Spleen (tissue), 11 donors: ENCODE results near the gene SNRNP200. TPM values are rescaled to one million over a fixed set of nuclear protein-coding genes. Genes with fewer than 3 reads are reported as not detected.

ENCODE experiments used
- DNase-seq: peaks from one replicate; pipeline ENCODE4 v3.0.0-alpha.2; 2020
- H3K27ac ChIP-seq, 8 donors: fragments of 200-600 bp; sonication (generic) in 7 of 8; 1 replicate in 4 of 8; 2 replicates in 4 of 8; pipeline versions ENCODE4 v1.5.0 to v1.8.0; 2016 to 2021; ENCODE audit warnings: inconsistent platforms in 4 of 8, mild to moderate bottlenecking in 4 of 8, moderate library complexity in 1 of 8
- H3K27me3 ChIP-seq, 7 donors: fragments of 200-600 bp; sonication (generic) in 6 of 7; replicated peaks in 1 of 7; 1 replicate in 4 of 7; 2 replicates in 3 of 7; pipeline versions ENCODE4 v1.5.0 to v1.8.0; 2016 to 2021; ENCODE audit warnings: inconsistent platforms in 3 of 7, mild to moderate bottlenecking in 1 of 7
- H3K36me3 ChIP-seq, 6 donors: fragments of 200-600 bp; sonication (generic) in 5 of 6; 1 replicate in 4 of 6; 2 replicates in 2 of 6; pipeline versions ENCODE4 v1.5.0 to v1.8.0; 2016 to 2021; ENCODE audit warnings: inconsistent platforms in 2 of 6
- H3K4me1 ChIP-seq, 6 donors: fragments of 200-600 bp; sonication (generic) in 5 of 6; 1 replicate in 3 of 6; 2 replicates in 3 of 6; pipeline versions ENCODE4 v1.5.0 to v1.8.0; 2016 to 2021; ENCODE audit warnings: inconsistent platforms in 3 of 6
- H3K4me3 ChIP-seq, 8 donors: fragments of 200-600 bp; sonication (generic) in 7 of 8; 1 replicate in 4 of 8; 2 replicates in 4 of 8; pipeline versions ENCODE4 v1.5.0 to v1.8.0; 2016 to 2021; ENCODE audit warnings: inconsistent platforms in 4 of 8, mild to moderate bottlenecking in 4 of 8, moderate library complexity in 2 of 8
- H3K9me3 ChIP-seq, 8 donors: fragments of 200-600 bp; sonication (generic) in 7 of 8; 1 replicate in 4 of 8; 2 replicates in 4 of 8; pipeline versions ENCODE4 v1.5.0 to v1.8.0; 2016 to 2021; ENCODE audit warnings: inconsistent platforms in 4 of 8
- POLR2A ChIP-seq, 3 donors: fragments of 450-650 bp; IDR thresholded peaks; one replicate each; pipeline ENCODE4 v1.5.1; 2017; ENCODE audit warnings: antibody characterized with exemption in 3 of 3, mild to moderate bottlenecking in 1 of 3
- POLR2AphosphoS5 ChIP-seq, 3 donors: sonication (generic); formaldehyde crosslinking; IDR thresholded peaks; one replicate each; pipeline ENCODE4 v1.5.1; 2017; ENCODE audit warnings: antibody characterized with exemption in 3 of 3
- WGBS, 5 donors: extraction: QIAGEN DNeasy Blood & Tissue Kit in 3 of 5; methylation state at CpG; one replicate each; pipeline versions ENCODE4 v1.1.5 to v1.1.7; 2013 to 2018; 5-methylcytosine and 5-hydroxymethylcytosine counted together
- intact Hi-C: fragments of 100-400 bp; cut with DNase I; formaldehyde crosslinking; loops from one replicate; pipeline ENCODE4 v1.15.0; 2023; ENCODE audit warnings: low total_unique reads
- polyA plus RNA-seq, 3 donors: library from polyadenylated mRNA; stranded (reverse); fragments of 200-250 nt; gene quantifications; one replicate each; pipeline ENCODE4 v1.2.1, GENCODE V29; 2013
- total RNA-seq, 7 donors: library from RNA; depleted of rRNA in 3 of 7; stranded (reverse); fragments of >200 nt in 3 of 7; fragmentation: NEBNext Ultra II Directional in 4 of 7; extraction: Animal tissue kit (Norgen Biotek cat#: 25700) in 4 of 7; gene quantifications; one replicate each; pipeline versions ENCODE4 v1.1.0 to v1.2.1, GENCODE V29; 2016 to 2021
- TF ChIP-seq, protein P1 (sequence below), 11 experiments: fragments of 200-600 bp in 7 of 11; fragments of 450-650 bp in 4 of 11; sonication (generic) in 4 of 11; IDR thresholded peaks in 8 of 11; conservative IDR thresholded peaks in 3 of 11; 1 replicate in 7 of 11; 2 replicates in 4 of 11; pipeline versions ENCODE4 v1.4.0 to v1.8.0; 2016 to 2021; ENCODE audit warnings: antibody characterized with exemption in 11 of 11, inconsistent platforms in 4 of 11, mild to moderate bottlenecking in 1 of 11
- donor health status: healthy with polysubstance abuse.
- donor health status: DM: no; HTN: no; CAD: no; lungs with moderate emphysema.
- donor health status: DM: no; HTN: no; CAD: no.
- donor health status: Bipolar disorder and iron deficiency.
- donor health status: healthy.
- donor health status: DM: no; HTN: no; CAD: no.
- donor health status: DM: yes; HTN: yes; CAD: no.

The SNRNP200 gene
- total and polyA plus RNA-seq, 10 donors, result 60.5 to 139 (median 118) TPM

DNA sequence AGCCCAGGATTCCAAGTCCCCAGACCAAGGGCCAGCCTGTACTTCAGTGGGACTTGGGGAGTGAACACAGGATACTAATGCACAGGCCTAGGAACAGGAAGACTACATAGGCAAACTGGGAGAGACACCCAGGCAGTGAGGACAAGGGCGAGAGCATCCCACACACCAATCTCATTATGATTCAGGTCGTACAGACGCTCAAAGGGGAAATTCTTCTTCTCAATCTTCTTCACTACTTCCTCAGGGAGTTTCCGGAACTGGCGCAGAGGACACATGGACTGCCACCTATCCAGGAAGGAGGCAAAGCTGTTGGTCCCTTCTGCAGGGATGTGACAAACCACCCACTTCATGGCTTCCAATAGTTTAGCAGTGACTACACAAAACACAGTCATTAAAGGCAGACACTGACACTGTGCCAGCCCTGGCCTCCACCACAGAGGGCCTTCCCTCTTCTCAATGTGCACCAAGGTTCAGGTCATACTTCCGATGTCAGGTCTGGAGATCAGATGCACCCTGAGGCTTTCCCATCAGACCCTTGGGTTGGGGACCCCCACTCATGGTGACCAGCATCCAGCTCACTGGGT lies 18.0 kb downstream of the SNRNP200 start:
- DNase-seq, result no peak
- peaks cover 34 to 100% (median 100%) of the 10 kb centered on the region in 6 donors for H3K36me3 ChIP-seq
- no peaks in the 10 kb centered on the region for H3K27me3 ChIP-seq
- H3K9me3 ChIP-seq, result no peaks in the 10 kb centered on the region
- 72 to 88% (median 81%) methylated on average over 4 to 6 of the region's 6 CpGs for WGBS, 5 donors
- intact Hi-C loops, result no loop called here
- no peak overlapping the region for H3K4me3 ChIP-seq
- H3K27ac ChIP-seq, result no peak overlapping the region
- no peaks in the 10 kb centered on the region for H3K4me1 ChIP-seq
- peak in 1 of 3 donors; percentile 2 for TF ChIP-seq POLR2AphosphoS5 (IDR thresholded peaks at IDR 0.05)
- TF ChIP-seq POLR2A (IDR thresholded peaks at IDR 0.05), result no peak
- TF ChIP-seq, protein P1, sequence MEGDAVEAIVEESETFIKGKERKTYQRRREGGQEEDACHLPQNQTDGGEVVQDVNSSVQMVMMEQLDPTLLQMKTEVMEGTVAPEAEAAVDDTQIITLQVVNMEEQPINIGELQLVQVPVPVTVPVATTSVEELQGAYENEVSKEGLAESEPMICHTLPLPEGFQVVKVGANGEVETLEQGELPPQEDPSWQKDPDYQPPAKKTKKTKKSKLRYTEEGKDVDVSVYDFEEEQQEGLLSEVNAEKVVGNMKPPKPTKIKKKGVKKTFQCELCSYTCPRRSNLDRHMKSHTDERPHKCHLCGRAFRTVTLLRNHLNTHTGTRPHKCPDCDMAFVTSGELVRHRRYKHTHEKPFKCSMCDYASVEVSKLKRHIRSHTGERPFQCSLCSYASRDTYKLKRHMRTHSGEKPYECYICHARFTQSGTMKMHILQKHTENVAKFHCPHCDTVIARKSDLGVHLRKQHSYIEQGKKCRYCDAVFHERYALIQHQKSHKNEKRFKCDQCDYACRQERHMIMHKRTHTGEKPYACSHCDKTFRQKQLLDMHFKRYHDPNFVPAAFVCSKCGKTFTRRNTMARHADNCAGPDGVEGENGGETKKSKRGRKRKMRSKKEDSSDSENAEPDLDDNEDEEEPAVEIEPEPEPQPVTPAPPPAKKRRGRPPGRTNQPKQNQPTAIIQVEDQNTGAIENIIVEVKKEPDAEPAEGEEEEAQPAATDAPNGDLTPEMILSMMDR (IDR thresholded peaks at IDR 0.05 in 8 of 11, conservative IDR thresholded peaks at IDR 0.05 in 3 of 11), result no peak

DNA sequence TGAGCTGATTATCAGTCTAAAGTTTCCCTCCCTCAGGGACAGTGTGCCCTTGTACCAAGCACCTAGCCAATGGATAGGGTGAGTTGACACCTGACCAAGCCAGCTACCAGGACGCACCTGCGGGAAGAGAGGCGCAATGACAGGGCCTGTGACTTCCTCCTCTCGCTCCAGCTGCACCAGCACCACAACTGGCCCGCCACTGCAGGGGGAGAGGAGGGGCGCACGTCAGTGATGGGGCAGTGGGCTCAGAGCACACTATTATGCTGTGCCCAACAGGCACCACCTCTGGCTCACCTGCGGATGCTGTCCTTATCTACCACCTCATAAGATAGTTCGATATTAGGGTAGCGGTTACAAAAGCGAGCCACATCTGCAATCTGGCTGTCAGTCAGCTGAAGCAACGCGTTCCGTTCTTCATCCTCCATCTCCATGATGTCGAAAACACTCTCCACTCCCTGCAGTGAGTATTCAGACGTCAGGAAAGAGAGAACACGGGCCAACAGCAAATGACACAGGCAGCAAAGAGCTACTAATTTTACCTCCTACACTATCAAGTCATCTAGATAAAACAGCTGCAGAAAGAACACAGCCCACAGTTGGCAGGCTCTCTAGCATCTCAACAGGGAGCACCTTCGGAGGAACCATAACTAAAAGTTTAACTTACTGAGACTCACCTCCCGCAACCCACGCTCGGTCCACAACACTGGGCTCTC lies 28.4 kb downstream of the SNRNP200 start:
- Histone ChIP-seq H3K4me3 (no peak overlapping the region), H3K36me3 (peaks cover 9 to 100% (median 98%) of the 10 kb centered on the region in 6 donors), H3K27me3 (no peaks in the 10 kb centered on the region), H3K9me3 (no peaks in the 10 kb centered on the region), H3K4me1 (no peaks in the 10 kb centered on the region), H3K27ac (no peak overlapping the region)
- TF ChIP-seq, protein P1 (IDR thresholded peaks at IDR 0.05 in 8 of 11, conservative IDR thresholded peaks at IDR 0.05 in 3 of 11), result no peak
- TF ChIP-seq POLR2AphosphoS5 (IDR thresholded peaks at IDR 0.05), result peak in 2 of 3 donors; percentile 15 to 52
- intact Hi-C loops, result no loop called here
- no peak for DNase-seq
- WGBS, 5 donors, result 89 to 94% (median 91%) methylated on average over 21 of the region's 21 CpGs

DNA sequence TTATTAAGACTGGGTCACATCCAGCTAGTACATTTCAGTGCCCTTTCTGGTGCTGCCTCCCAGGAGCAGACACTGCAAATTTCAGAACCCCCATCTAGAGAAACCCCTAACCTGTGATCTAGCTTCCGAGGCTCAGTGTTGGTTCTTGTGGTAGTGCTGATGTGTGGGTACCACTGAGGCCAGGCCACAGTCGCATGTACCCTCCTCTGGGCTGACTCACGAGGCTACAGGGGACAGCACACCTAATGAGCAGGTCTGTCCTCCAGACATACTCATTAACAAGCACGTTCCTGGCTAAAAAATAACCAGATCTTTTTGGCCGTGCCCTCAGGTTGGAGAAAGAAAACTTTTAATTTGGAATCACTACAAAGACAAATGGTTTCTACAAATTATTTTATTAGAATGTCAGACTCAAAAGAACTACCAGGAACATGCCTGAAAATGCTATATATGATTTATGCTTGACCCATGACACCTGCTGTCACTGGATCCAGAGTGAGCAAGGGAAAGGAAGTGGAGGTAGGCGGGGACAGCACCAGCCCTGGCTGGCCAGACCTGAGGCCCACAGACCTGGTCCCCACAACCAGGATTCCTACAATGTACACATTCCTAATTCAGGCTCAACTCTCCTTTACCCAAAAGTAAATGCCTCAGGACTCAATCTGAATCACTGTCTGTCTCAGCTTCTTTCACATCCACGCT lies 30.8 kb downstream of the SNRNP200 start:
- no peak overlapping the region for H3K27ac ChIP-seq
- H3K27me3 ChIP-seq, result no peaks in the 10 kb centered on the region
- 79 to 91% (median 83%) methylated on average over 7 of the region's 7 CpGs for WGBS, 5 donors
- peaks cover 6 to 100% (median 96%) of the 10 kb centered on the region in 6 donors for H3K36me3 ChIP-seq
- TF ChIP-seq POLR2AphosphoS5 (IDR thresholded peaks at IDR 0.05) (peak in 1 of 3 donors; percentile 52), POLR2A (IDR thresholded peaks at IDR 0.05) (no peak)
- intact Hi-C loops, result no loop called here
- H3K4me1 ChIP-seq, result no peaks in the 10 kb centered on the region
- no peaks in the 10 kb centered on the region for H3K9me3 ChIP-seq
- DNase-seq, result no peak
- H3K4me3 ChIP-seq, result no peak overlapping the region

DNA sequence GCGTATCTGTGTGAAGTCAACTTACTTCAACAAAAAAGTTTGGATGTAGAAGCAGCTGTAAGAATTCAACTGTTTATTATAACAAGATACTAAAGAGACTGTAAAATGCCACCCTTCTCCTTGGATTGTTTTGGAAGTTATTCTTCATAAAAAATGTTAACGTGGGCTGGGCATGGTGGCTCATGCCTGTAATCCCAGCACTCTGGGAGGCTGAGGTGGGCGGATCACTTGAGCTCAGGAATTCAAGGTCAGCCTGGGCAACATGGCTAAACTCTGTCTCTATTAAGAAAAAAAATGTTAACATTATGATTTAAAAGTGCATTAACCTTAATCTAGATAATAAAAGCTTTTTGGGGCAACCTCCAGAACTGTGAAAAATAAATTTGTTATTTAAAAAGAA lies 31.6 kb downstream of the SNRNP200 start:
- Histone ChIP-seq H3K27me3 (no peaks in the 10 kb centered on the region), H3K27ac (no peak overlapping the region), H3K9me3 (no peaks in the 10 kb centered on the region), H3K36me3 (peaks cover 6 to 100% (median 96%) of the 10 kb centered on the region in 6 donors), H3K4me3 (no peak overlapping the region), H3K4me1 (no peaks in the 10 kb centered on the region)
- intact Hi-C loops, result no loop called here
- TF ChIP-seq POLR2AphosphoS5 (IDR thresholded peaks at IDR 0.05), result no peak
- no peak for TF ChIP-seq POLR2A (IDR thresholded peaks at IDR 0.05)
- TF ChIP-seq, protein P1 (IDR thresholded peaks at IDR 0.05 in 8 of 11, conservative IDR thresholded peaks at IDR 0.05 in 3 of 11), result no peak
- 71 to 85% (median 81%) methylated on average over 3 of the region's 3 CpGs for WGBS, 5 donors
- no peak for DNase-seq
